Ishikawa (cell line): ENCODE results near the gene MYO7B.

Experiments
- CEBPB ChIP-seq: IDR thresholded peaks from 2 replicates; pipeline ENCODE4 v1.6.1; 2012
- EGR1 ChIP-seq: IDR thresholded peaks from 2 replicates; pipeline ENCODE4 v1.6.1; 2012
- EP300 ChIP-seq: IDR thresholded peaks from 2 replicates; pipeline ENCODE4 v1.6.1; 2012; ENCODE audit warnings: borderline replicate concordance
- FOXM1 ChIP-seq: IDR thresholded peaks from 2 replicates; pipeline ENCODE4 v1.6.1; 2012; ENCODE audit warnings: low read depth, borderline replicate concordance
- NFIC ChIP-seq: IDR thresholded peaks from 2 replicates; pipeline ENCODE4 v1.6.1; 2012
- RAD21 ChIP-seq: IDR thresholded peaks from 2 replicates; pipeline ENCODE4 v1.6.1; 2012; ENCODE audit warnings: low read depth
- TAF1 ChIP-seq: IDR thresholded peaks from 2 replicates; pipeline ENCODE4 v1.6.1; 2012; ENCODE audit warnings: low read depth, mild to moderate bottlenecking
- TEAD4 ChIP-seq: IDR thresholded peaks from 2 replicates; pipeline ENCODE4 v1.6.1; 2012
- USF1 ChIP-seq: IDR thresholded peaks from 2 replicates; pipeline ENCODE4 v1.6.1; 2012
- YY1 ChIP-seq: IDR thresholded peaks from 2 replicates; pipeline ENCODE4 v1.6.1; 2012; ENCODE audit warnings: low read depth
- TF ChIP-seq, protein P1 (sequence below): IDR thresholded peaks from 2 replicates; pipeline ENCODE4 v1.6.1; 2012; ENCODE audit warnings: low read depth, mild to moderate bottlenecking
- TF ChIP-seq, protein P2 (sequence below): IDR thresholded peaks from 2 replicates; pipeline ENCODE4 v1.6.1; 2012

- TF ChIP-seq, protein P1, sequence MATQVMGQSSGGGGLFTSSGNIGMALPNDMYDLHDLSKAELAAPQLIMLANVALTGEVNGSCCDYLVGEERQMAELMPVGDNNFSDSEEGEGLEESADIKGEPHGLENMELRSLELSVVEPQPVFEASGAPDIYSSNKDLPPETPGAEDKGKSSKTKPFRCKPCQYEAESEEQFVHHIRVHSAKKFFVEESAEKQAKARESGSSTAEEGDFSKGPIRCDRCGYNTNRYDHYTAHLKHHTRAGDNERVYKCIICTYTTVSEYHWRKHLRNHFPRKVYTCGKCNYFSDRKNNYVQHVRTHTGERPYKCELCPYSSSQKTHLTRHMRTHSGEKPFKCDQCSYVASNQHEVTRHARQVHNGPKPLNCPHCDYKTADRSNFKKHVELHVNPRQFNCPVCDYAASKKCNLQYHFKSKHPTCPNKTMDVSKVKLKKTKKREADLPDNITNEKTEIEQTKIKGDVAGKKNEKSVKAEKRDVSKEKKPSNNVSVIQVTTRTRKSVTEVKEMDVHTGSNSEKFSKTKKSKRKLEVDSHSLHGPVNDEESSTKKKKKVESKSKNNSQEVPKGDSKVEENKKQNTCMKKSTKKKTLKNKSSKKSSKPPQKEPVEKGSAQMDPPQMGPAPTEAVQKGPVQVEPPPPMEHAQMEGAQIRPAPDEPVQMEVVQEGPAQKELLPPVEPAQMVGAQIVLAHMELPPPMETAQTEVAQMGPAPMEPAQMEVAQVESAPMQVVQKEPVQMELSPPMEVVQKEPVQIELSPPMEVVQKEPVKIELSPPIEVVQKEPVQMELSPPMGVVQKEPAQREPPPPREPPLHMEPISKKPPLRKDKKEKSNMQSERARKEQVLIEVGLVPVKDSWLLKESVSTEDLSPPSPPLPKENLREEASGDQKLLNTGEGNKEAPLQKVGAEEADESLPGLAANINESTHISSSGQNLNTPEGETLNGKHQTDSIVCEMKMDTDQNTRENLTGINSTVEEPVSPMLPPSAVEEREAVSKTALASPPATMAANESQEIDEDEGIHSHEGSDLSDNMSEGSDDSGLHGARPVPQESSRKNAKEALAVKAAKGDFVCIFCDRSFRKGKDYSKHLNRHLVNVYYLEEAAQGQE: no peak
- TF ChIP-seq TEAD4 (no peak), EP300 (no peak), TAF1 (no peak), USF1 (no peak), EGR1 (no peak), YY1 (no peak), RAD21 (no peak), CEBPB (no peak), NFIC (no peak), FOXM1 (no peak)
- TF ChIP-seq, protein P2, sequence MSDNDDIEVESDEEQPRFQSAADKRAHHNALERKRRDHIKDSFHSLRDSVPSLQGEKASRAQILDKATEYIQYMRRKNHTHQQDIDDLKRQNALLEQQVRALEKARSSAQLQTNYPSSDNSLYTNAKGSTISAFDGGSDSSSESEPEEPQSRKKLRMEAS: no peak
Measured at GRCh38 chr2:127614246-127614645, 78.8 kb downstream of the MYO7B start.
